NCI-H524 treated with DMSO at 0.1 percent for 48 hours (cell line): Measurements from ENCODE around the gene INAFM2.

Source experiments
- DNase-seq: peaks from one replicate; lab custom pipeline; 2025; lab: John Stamatoyannopoulos, UW

The INAFM2 gene

GRCh38 chr15:40365016-40365415, 41.5 kb downstream of the INAFM2 start:
- no peak for DNase-seq

- no peak for DNase-seq
Observed at GRCh38 chr15:40365624-40366456, 42.3 kb downstream of the INAFM2 start.

GRCh38 chr15:40366457-40367370, 43.2 kb downstream of the INAFM2 start:
- DNase-seq, result no peak

GRCh38 chr15:40367371-40367685, 43.8 kb downstream of the INAFM2 start:
- no peak for DNase-seq

- peak; percentile 83 for DNase-seq
Observed at GRCh38 chr15:40367686-40368611, 44.5 kb downstream of the INAFM2 start.

GRCh38 chr15:40368719-40369473, 45.4 kb downstream of the INAFM2 start:
- DNase-seq, result no peak

- no peak for DNase-seq
Observed at GRCh38 chr15:40369474-40369869, 46.0 kb downstream of the INAFM2 start.

- no peak for DNase-seq
Observed at GRCh38 chr15:40369971-40370370, 46.5 kb downstream of the INAFM2 start.

GRCh38 chr15:40372981-40373380, 49.5 kb downstream of the INAFM2 start:
- no peak for DNase-seq
